Activated CD8-positive, alpha-beta memory T cell treated with anti-CD3 and anti-CD28 coated beads, Interleukin-2, amount 50 U/mL, for 4 hours (primary cell): ENCODE results near the gene RPRD1A.

Source experiments
- DNase-seq: peaks from one replicate; pipeline ENCODE4 v3.0.0-alpha.2; 2020

RPRD1A gene

GRCh38 chr18:35962320-35962719 is 105.0 kb downstream of the RPRD1A start:
- DNase-seq, result no peak

GRCh38 chr18:35956226-35956625 is 111.1 kb downstream of the RPRD1A start:
- no peak for DNase-seq

- no peak for DNase-seq
These were observed 113.7 kb downstream of the RPRD1A start for GRCh38 chr18:35953688-35954087.

- no peak for DNase-seq
These were observed 116.8 kb downstream of the RPRD1A start for GRCh38 chr18:35950628-35950982.

GRCh38 chr18:35949903-35950627 is 117.3 kb downstream of the RPRD1A start:
- peak; percentile 41 for DNase-seq

- no peak for DNase-seq
These were observed 118.3 kb downstream of the RPRD1A start for GRCh38 chr18:35949090-35949489.

- DNase-seq, result no peak
These were observed 119.3 kb downstream of the RPRD1A start for GRCh38 chr18:35948080-35948479.

GRCh38 chr18:35942661-35943060 is 124.7 kb downstream of the RPRD1A start:
- no peak for DNase-seq

GRCh38 chr18:35942133-35942532 is 125.2 kb downstream of the RPRD1A start:
- DNase-seq, result no peak

- no peak for DNase-seq
These were observed 126.1 kb downstream of the RPRD1A start for GRCh38 chr18:35941299-35941698.
